Colonic mucosa (tissue), 4 donors: ENCODE measurements around the gene XYLB. TPM values are rescaled to one million over a fixed set of nuclear protein-coding genes. Genes with fewer than 3 reads are reported as not detected.
"Not testable (repeated sequence)": the region's sequence is repeated elsewhere in the genome, so short reads cannot be mapped to it uniquely, and the experiment has no call there.

Source experiments
- DNase-seq: peaks from one replicate; pipeline ENCODE4 v3.0.0-alpha.2; 2020
- H3K27ac ChIP-seq: fragments of 200-600 bp; one replicate; pipeline ENCODE4 v1.8.0; 2021
- H3K27me3 ChIP-seq: fragments of 200-600 bp; one replicate; pipeline ENCODE4 v1.8.0; 2021
- H3K36me3 ChIP-seq: fragments of 200-600 bp; one replicate; pipeline ENCODE4 v1.8.0; 2021
- H3K4me1 ChIP-seq: fragments of 200-600 bp; one replicate; pipeline ENCODE4 v1.8.0; 2021; ENCODE audit warnings: mild to moderate bottlenecking
- H3K4me3 ChIP-seq: fragments of 200-600 bp; one replicate; pipeline ENCODE4 v1.8.0; 2021
- H3K9ac ChIP-seq, 2 donors: one replicate each; pipeline ENCODE4 v1.7.0; 2013; ENCODE audit warnings: control low read depth in 2 of 2, low read depth in 2 of 2, low read length in 2 of 2
- H3K9me3 ChIP-seq: fragments of 200-600 bp; one replicate; pipeline ENCODE4 v1.8.0; 2021
- intact Hi-C: fragments of 100-400 bp; cut with DNase I; formaldehyde crosslinking; loops from one replicate; pipeline ENCODE4 v1.14.1; 2022
- total RNA-seq, 2 donors: library from RNA; stranded (reverse); fragmentation: NEBNext Ultra II Directional in 1 of 2; extraction: Animal tissue kit (Norgen Biotek cat#: 25700) in 1 of 2; gene quantifications; one replicate each; pipeline ENCODE4 v1.2.1, GENCODE V29; 2021
- TF ChIP-seq, protein P1 (sequence below): fragments of 200-600 bp; IDR thresholded peaks from one replicate; pipeline ENCODE4 v1.8.0; 2022; ENCODE audit warnings: antibody characterized with exemption, mild to moderate bottlenecking
- donor health status: healthy.
- donor health status: DM: no; HTN: no; CAD: no.
- donor health status: DM: no; HTN: no; CAD: no.

Gene XYLB
- total RNA-seq, 2 donors from 2014 or later = 13.4 to 17.4 TPM

DNA sequence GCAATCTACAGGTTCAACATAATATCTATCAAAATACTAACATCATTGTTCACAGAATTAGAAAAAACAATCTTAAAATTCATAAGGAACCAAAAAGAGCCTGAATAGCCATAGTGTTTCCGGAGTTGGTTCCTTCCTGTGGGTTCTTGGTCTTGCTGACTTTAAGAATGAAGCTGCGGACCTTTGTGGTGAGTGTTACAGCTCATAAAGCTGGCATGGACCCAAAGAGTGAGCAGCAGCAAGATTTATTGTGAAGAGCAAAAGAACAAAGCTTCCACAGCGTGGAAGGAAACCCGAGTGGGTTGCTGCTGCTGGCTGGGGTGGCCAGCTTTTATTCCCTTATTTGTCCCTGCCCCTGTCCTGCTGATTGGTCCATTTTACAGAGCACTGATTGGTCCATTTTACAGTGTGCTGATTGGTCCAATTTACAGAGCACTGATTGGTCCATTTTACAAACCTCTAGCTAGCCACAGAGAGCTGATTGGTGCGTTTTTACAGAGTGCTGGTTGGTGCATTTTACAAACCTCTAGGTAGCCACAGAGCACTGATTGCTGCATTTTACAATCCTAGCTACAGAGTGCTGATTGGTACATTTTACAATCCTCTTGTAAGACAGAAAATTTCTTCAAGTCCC lies 92.0 kb downstream of the XYLB start:
- H3K9me3 ChIP-seq, H3K4me1 ChIP-seq, DNase-seq, H3K4me3 ChIP-seq, H3K9ac ChIP-seq, H3K36me3 ChIP-seq, intact Hi-C loops, H3K27ac ChIP-seq, H3K27me3 ChIP-seq: not testable (repeated sequence)

DNA sequence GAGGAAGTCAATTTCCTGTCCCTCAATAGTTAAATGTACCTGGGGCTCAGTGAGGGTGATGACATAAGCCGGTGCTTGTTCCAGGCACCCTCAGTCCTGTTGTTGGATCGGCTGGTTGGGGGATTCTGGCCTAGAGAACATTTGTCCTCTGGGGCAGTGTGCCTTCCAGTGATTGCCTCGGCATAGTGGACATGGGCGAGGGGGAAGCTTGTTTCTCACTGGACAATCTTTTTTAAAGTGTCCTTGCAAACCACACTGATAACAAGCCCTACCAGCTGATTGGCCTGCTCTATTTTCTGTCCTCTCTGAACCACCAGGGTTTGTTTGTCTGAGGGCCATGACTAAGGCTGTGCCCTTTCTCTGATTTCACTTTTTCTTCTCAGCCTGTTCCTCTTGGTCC lies 96.6 kb downstream of the XYLB start:
- H3K4me1 ChIP-seq, H3K9ac ChIP-seq, intact Hi-C loops, H3K9me3 ChIP-seq, H3K4me3 ChIP-seq, H3K27ac ChIP-seq, DNase-seq, H3K36me3 ChIP-seq, H3K27me3 ChIP-seq: not testable (repeated sequence)

DNA sequence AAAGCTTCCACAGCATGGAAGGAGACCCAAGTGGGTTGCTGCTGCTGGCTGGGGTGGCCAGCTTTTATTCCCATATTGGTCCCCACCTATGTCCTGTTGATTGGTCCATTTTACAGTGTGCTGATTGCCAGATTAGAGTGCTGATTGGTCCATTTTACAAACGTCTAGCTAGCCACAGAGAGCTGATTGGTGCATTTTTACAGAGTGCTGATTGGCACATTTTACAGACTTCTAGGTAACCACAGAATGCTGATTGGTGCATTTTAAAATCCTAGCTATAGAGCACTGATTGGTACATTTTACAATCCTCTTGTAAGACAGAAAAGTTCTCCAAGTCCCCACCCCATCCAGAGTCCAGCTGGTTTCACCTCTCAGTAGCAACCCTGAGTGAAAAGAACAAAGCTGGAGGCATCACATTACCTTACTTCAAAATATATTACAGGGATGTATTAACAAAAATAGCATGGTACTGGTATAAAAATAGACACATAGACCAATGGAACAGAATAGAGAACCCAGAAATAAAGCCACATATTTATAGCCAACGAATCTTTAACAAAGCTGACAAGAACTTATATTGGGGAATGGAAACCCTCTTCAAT lies 99.6 kb downstream of the XYLB start:
- intact Hi-C loops = no loop called here
- Histone ChIP-seq H3K4me3 (no peak overlapping the region), H3K36me3 (no peaks in the 10 kb centered on the region), H3K27ac (no peak overlapping the region), H3K9ac (no peak overlapping the region), H3K4me1 (no peaks in the 10 kb centered on the region), H3K9me3 (no peaks in the 10 kb centered on the region), H3K27me3 (no peaks in the 10 kb centered on the region)
- no peak for DNase-seq
- TF ChIP-seq, protein P1, sequence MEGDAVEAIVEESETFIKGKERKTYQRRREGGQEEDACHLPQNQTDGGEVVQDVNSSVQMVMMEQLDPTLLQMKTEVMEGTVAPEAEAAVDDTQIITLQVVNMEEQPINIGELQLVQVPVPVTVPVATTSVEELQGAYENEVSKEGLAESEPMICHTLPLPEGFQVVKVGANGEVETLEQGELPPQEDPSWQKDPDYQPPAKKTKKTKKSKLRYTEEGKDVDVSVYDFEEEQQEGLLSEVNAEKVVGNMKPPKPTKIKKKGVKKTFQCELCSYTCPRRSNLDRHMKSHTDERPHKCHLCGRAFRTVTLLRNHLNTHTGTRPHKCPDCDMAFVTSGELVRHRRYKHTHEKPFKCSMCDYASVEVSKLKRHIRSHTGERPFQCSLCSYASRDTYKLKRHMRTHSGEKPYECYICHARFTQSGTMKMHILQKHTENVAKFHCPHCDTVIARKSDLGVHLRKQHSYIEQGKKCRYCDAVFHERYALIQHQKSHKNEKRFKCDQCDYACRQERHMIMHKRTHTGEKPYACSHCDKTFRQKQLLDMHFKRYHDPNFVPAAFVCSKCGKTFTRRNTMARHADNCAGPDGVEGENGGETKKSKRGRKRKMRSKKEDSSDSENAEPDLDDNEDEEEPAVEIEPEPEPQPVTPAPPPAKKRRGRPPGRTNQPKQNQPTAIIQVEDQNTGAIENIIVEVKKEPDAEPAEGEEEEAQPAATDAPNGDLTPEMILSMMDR = no peak

DNA sequence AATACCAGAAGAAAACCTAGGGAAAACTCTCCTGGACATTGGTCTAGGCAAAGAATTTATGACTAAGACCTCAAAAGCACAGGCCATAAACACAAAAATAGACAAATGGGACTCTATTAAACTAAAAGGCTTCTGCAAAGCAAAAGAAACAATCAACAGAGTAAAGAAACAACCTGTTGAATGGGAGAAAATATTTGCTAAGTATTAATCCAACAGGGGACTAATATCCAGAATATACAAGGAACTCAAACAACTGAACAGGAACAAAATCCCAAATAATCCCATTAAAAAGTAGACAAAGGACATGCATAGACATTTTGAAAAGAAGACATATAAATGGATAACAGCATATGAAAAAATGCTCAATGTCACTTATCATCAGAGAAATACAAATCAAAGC lies 100.2 kb downstream of the XYLB start:
- Histone ChIP-seq H3K9ac (no peak overlapping the region), H3K9me3 (no peaks in the 10 kb centered on the region), H3K4me1 (no peaks in the 10 kb centered on the region), H3K4me3 (no peak overlapping the region), H3K27me3 (no peaks in the 10 kb centered on the region), H3K27ac (no peak overlapping the region), H3K36me3 (no peaks in the 10 kb centered on the region)
- TF ChIP-seq, protein P1 = no peak
- intact Hi-C loops = no loop called here
- no peak for DNase-seq

DNA sequence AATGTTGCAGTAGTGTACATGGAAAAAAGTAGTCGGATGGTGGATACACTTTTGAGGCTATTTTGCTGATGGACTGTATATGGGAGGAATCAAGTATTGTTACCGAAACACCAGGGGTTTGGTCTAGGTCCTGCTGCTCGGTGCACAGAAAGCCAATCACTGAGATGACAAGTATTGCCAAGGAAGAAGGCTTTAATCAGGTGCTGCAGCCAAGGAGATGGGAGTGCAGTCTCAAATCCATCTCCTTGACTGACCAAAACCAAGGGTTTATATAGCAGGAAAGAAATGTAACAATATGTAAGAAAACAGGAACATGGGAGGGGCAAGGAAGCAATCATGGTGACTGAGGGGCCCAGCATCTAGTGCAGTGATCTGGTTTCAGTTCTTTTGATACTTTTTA lies 104.3 kb downstream of the XYLB start:
- intact Hi-C loops = no loop called here
- no peak overlapping the region for H3K9ac ChIP-seq
- H3K27ac ChIP-seq = no peak overlapping the region
- DNase-seq = no peak
- TF ChIP-seq, protein P1 = no peak
- H3K9me3 ChIP-seq = no peaks in the 10 kb centered on the region
- no peaks in the 10 kb centered on the region for H3K27me3 ChIP-seq
- no peaks in the 10 kb centered on the region for H3K36me3 ChIP-seq
- H3K4me1 ChIP-seq = peaks cover 2% of the 10 kb centered on the region
- H3K4me3 ChIP-seq = no peak overlapping the region

DNA sequence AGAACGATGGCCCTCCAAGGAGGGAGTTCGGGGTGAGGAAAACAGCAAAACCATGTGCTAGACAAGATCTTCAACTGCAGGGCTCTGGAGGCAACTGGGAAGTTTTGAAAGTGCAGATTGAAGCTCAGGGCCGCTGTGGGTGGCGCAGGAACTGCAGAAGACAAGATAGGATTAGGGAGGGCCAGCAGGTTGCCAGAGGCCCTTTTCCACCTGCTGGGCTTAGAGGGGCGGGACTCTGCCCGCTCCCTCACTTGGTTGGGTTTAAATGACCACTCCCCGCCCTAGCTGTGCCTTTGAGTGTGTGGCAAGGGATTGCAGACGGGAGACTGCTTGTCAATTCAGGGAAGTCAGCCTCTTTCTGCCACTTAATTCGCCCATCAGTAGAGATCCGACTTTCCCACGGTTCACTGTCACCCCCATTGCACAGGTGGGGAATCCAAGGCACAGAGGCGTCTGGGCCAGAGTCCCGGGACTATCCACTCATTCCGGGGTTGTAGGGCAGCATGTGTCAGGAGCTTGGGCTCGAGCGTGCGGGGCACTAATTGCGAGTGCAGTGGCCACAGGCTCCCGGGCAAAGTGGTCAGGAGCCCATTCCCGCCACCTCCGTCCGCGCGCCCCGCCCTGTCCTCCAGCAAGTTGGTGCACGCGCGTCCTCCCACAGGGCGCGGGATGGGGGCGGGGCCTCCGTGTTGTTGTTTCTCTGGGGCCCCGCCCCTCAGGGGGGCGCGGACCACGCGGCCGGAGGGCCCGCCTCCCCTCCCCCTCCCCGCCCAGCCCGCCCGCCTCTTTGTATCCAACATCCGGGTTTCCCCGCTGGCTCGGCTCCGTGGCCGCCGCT lies 106.7 kb downstream of the XYLB start, which contains the start of gene ACVR2B:
Gene ACVR2B (plus strand): TSS at position 816 of the 838 bp plus-strand sequence. CDS start 433 bp downstream, outside the sequence.
- H3K9ac ChIP-seq = peak within 1 kb of the TSS; percentile 76 to 80
- peaks cover 10% of the 10 kb centered on the region for H3K4me1 ChIP-seq
- no peaks in the 10 kb centered on the region for H3K9me3 ChIP-seq
- TF ChIP-seq, protein P1 = no peak
- H3K27me3 ChIP-seq = no peaks in the 10 kb centered on the region
- intact Hi-C loops = no loop called here
- H3K27ac ChIP-seq = peak within 1 kb of the TSS; percentile 86
- peak within 1 kb of the TSS; percentile 72 for H3K4me3 ChIP-seq
- no peaks in the 10 kb centered on the region for H3K36me3 ChIP-seq
- DNase-seq = peak; percentile 92
